Keratinocyte (primary cell): ENCODE results near the gene ZMYND8. TPM values are rescaled to one million over a fixed set of nuclear protein-coding genes. Genes with fewer than 3 reads are reported as not detected.

Experiments used
- DNase-seq: peaks from one replicate; pipeline ENCODE4 v3.0.0-alpha.2; 2011; ENCODE audit warnings: low read depth, missing footprints, low spot score
- FAIRE-seq: peaks from 2 replicates; lab custom pipeline; 2011; peaks lifted over from hg19 to GRCh38; lab: Jason Lieb, UNC
- H2AFZ ChIP-seq: 2 replicates; pipeline ENCODE4 v1.6.0; 2012; ENCODE audit warnings: low read length, control low read depth, inconsistent platforms; ENCODE audit not compliant: control insufficient read depth
- H3K27ac ChIP-seq: 2 replicates; pipeline ENCODE4 v1.5.1; 2011; ENCODE audit warnings: low read length; ENCODE audit not compliant: control insufficient read depth, insufficient read depth
- H3K27me3 ChIP-seq: 3 replicates; pipeline ENCODE4 v1.6.0; 2011; ENCODE audit warnings: low read length; ENCODE audit not compliant: control insufficient read depth, insufficient read depth; ENCODE audit errors: extremely low read depth
- H3K36me3 ChIP-seq, 2 experiments: 2 replicates in 1 of 2; 3 replicates in 1 of 2; pipeline ENCODE4 v1.5.1; 2011; ENCODE audit warnings: low read length in 2 of 2, mild to moderate bottlenecking in 1 of 2; ENCODE audit not compliant: control insufficient read depth in 2 of 2, insufficient read depth in 2 of 2; ENCODE audit errors: extremely low read depth in 1 of 2
- H3K4me1 ChIP-seq: 3 replicates; pipeline ENCODE4 v1.5.1; 2011; ENCODE audit warnings: low read length; ENCODE audit not compliant: control insufficient read depth, insufficient read depth; ENCODE audit errors: extremely low read depth
- H3K4me2 ChIP-seq: 3 replicates; pipeline ENCODE4 v1.6.0; 2011; ENCODE audit warnings: low read depth, low read length; ENCODE audit not compliant: control insufficient read depth, insufficient read depth; ENCODE audit errors: extremely low read depth
- H3K4me3 ChIP-seq, 3 experiments: fragments of 200-600 bp in 1 of 3; sonication (generic) in 1 of 3; 2 replicates in 2 of 3; 3 replicates in 1 of 3; pipeline ENCODE4 v1.5.1; 2011 to 2016; ENCODE audit warnings: low read length in 3 of 3, mild to moderate bottlenecking in 3 of 3, control low read depth in 2 of 3, inconsistent platforms in 1 of 3, low read depth in 1 of 3, mixed read lengths in 1 of 3, mixed run types in 1 of 3, moderate library complexity in 1 of 3; ENCODE audit not compliant: control insufficient read depth in 2 of 3, insufficient read depth in 2 of 3; ENCODE audit errors: extremely low read depth in 1 of 3
- H3K79me2 ChIP-seq: 2 replicates; pipeline ENCODE4 v1.6.0; 2012; ENCODE audit warnings: low read length; ENCODE audit not compliant: control insufficient read depth, insufficient read depth
- H3K9ac ChIP-seq: 3 replicates; pipeline ENCODE4 v1.6.0; 2011; ENCODE audit warnings: low read length; ENCODE audit not compliant: control insufficient read depth, insufficient read depth; ENCODE audit errors: extremely low read depth
- H3K9me1 ChIP-seq: 3 replicates; pipeline ENCODE4 v1.6.0; 2011; ENCODE audit warnings: low read length; ENCODE audit not compliant: control insufficient read depth, insufficient read depth; ENCODE audit errors: extremely low read depth
- H3K9me3 ChIP-seq: 2 replicates; pipeline ENCODE4 v1.5.1; 2012; ENCODE audit warnings: low read depth, low read length; ENCODE audit not compliant: control insufficient read depth
- H4K20me1 ChIP-seq: 3 replicates; pipeline ENCODE4 v1.6.0; 2011; ENCODE audit warnings: low read length; ENCODE audit not compliant: control insufficient read depth, insufficient read depth; ENCODE audit errors: extremely low read depth
- EZH2 ChIP-seq: IDR thresholded peaks from one replicate; pipeline ENCODE4 v1.6.1; 2012; ENCODE audit warnings: inconsistent platforms, mild to moderate bottlenecking, low read length, moderate library complexity
- dilution Hi-C: fragments of 300-500 bp; cut with MboI; formaldehyde crosslinking; loops from one replicate; pipeline ENCODE4 v1.7.0; 2020; ENCODE audit warnings: low sequenced_read_pairs; ENCODE audit not compliant: extremely low pct_ligation_motif_present
- polyA plus RNA-seq, 5 experiments: library from polyadenylated mRNA; depleted of rRNA in 3 of 5; stranded (reverse) in 3 of 5; stranded (forward) in 1 of 5; unstranded in 1 of 5; fragments of >200 nt; gene quantifications; 1 replicate in 1 of 5; 2 replicates in 3 of 5; 3 replicates in 1 of 5; pipeline versions ENCODE4 v1.2.1 to v1.2.3, GENCODE V29; 2011 to 2012; ENCODE audit warnings: missing spikeins in 2 of 5, low read depth in 1 of 5, low replicate concordance in 1 of 5
- TF ChIP-seq, protein P1 (sequence below), 3 experiments: IDR thresholded peaks in 1 of 3; conservative IDR thresholded peaks in 1 of 3; optimal IDR thresholded peaks in 1 of 3; 2 replicates in 2 of 3; 3 replicates in 1 of 3; pipeline versions ENCODE3 to v1.5.1; 2011; ENCODE audit warnings: low read length in 3 of 3, mild to moderate bottlenecking in 3 of 3, moderate library complexity in 2 of 3, control low read depth in 1 of 3, inconsistent platforms in 1 of 3; ENCODE audit not compliant: insufficient read depth in 2 of 3; ENCODE audit errors: extremely low read depth in 1 of 3

Gene ZMYND8
- polyA plus RNA-seq, 1 donor (not counting 4 experiments of a cell fraction or from before 2014, with no cell fraction given), result 39.8 TPM

DNA sequence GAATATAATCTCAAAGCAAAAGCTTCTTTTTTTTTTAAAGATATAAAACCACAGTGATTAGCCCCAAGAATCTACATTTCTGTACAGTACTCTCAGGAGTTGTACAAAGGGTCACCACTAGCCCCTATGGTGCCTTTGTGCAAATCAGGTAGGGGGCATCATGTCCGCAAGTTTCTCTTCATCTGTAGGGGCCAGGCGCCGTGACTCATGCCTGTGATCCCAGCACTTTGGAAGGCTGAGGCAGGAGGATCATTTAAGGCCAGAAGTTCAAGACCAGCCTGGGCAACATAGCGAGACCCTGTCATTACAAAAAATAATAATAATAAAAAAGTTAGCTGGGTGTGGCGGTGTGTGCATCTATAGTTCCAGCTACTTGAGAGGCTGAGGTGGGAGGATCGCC, 63.9 kb downstream of the ZMYND8 start:
- no peak for TF ChIP-seq EZH2
- TF ChIP-seq, protein P1, sequence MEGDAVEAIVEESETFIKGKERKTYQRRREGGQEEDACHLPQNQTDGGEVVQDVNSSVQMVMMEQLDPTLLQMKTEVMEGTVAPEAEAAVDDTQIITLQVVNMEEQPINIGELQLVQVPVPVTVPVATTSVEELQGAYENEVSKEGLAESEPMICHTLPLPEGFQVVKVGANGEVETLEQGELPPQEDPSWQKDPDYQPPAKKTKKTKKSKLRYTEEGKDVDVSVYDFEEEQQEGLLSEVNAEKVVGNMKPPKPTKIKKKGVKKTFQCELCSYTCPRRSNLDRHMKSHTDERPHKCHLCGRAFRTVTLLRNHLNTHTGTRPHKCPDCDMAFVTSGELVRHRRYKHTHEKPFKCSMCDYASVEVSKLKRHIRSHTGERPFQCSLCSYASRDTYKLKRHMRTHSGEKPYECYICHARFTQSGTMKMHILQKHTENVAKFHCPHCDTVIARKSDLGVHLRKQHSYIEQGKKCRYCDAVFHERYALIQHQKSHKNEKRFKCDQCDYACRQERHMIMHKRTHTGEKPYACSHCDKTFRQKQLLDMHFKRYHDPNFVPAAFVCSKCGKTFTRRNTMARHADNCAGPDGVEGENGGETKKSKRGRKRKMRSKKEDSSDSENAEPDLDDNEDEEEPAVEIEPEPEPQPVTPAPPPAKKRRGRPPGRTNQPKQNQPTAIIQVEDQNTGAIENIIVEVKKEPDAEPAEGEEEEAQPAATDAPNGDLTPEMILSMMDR (optimal IDR thresholded peaks at IDR 0.05 in 1 of 3, IDR thresholded peaks at IDR 0.05 in 1 of 3, conservative IDR thresholded peaks at IDR 0.05 in 1 of 3; ENCODE audit: extremely low read depth in 1 of 3, insufficient read depth in 2 of 3, low read length in 3 of 3), result no peak
- Histone ChIP-seq H4K20me1 (no peaks in the 10 kb centered on the region), H2AFZ (no peak overlapping the region), H3K9me3 (no peaks in the 10 kb centered on the region), H3K27ac (no peak overlapping the region), H3K79me2 (peaks cover 30% of the 10 kb centered on the region), H3K4me2 (no peak overlapping the region), H3K4me1 (no peaks in the 10 kb centered on the region), H3K36me3 (peaks cover 40 to 44% of the 10 kb centered on the region in 2 experiments), H3K9me1 (no peaks in the 10 kb centered on the region), H3K9ac (no peak overlapping the region), H3K27me3 (no peaks in the 10 kb centered on the region), H3K4me3 (no peak overlapping the region)
- FAIRE-seq (no peak), DNase-seq (no peak)
- dilution Hi-C loops, result no loop called here

DNA sequence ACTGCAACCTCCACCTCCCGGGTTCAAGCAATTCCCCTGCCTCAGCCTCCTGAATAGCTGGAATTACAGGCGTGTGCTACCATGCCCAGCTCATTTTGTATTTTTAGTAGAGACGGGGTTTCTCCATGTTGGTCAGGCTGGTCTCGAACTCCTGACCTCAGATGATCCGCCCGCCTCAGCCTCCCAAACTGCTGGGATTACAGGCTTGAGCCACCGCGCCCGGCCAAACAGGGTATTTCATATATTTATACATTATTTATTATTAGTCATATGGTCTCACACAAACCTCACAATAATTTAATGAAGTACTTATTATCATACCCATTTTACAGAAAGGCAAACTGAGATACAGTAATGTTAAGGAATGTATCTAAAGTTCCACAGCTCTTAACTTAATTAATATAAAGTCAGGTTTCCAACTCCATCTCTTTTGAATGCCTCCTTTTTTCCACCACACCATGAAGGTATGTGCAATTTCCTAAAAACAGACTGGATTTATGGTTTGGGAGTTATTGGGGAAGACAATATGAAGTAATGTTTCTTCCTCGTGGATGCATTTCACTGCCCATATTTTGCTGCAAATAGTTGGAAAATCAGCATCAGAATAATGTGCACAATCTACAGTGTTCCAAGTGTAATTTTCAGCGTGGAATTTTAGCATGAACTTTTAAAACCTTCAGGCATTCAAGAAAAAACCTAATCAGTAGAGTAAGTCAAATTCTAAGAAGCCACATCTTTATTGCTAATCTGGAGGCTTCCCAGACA, 65.7 kb downstream of the ZMYND8 start:
- dilution Hi-C loops, result no loop called here
- H3K9ac ChIP-seq, result no peak overlapping the region
- H3K4me1 ChIP-seq, result no peaks in the 10 kb centered on the region
- no peaks in the 10 kb centered on the region for H3K27me3 ChIP-seq
- no peak for FAIRE-seq
- no peaks in the 10 kb centered on the region for H4K20me1 ChIP-seq
- DNase-seq, result no peak
- no peaks in the 10 kb centered on the region for H3K9me3 ChIP-seq
- H2AFZ ChIP-seq, result no peak overlapping the region
- no peak overlapping the region for H3K4me3 ChIP-seq
- H3K36me3 ChIP-seq, result peaks cover 30 to 52% of the 10 kb centered on the region in 2 experiments
- no peaks in the 10 kb centered on the region for H3K9me1 ChIP-seq
- peaks cover 28% of the 10 kb centered on the region for H3K79me2 ChIP-seq
- TF ChIP-seq, protein P1 (optimal IDR thresholded peaks at IDR 0.05 in 1 of 3, IDR thresholded peaks at IDR 0.05 in 1 of 3, conservative IDR thresholded peaks at IDR 0.05 in 1 of 3; ENCODE audit: extremely low read depth in 1 of 3, insufficient read depth in 2 of 3, low read length in 3 of 3), result no peak
- no peak for TF ChIP-seq EZH2
- H3K4me2 ChIP-seq, result no peak overlapping the region
- no peak overlapping the region for H3K27ac ChIP-seq
